Activated CD4-positive, alpha-beta T cell treated with anti-CD3 and anti-CD28 coated beads, Interleukin-2, amount 10 ng/mL, durations not matched to agents 7 days and 5 days (primary cell): Measurements from ENCODE around the gene NAA60. TPM values are rescaled to one million over a fixed set of nuclear protein-coding genes. Genes with fewer than 3 reads are reported as not detected.
"Not testable (repeated sequence)": the region's sequence is repeated elsewhere in the genome, so short reads cannot be mapped to it uniquely, and the experiment has no call there.

Experiments
- CTCF ChIA-PET: fragments of 350-600 bp; sonication (Branson Sonifier 250); formaldehyde crosslinking; loops from one replicate; lab custom pipeline; 2021; ENCODE audit warnings: antibody characterized with exemption; lab: Charles Lee
- POLR2A ChIA-PET: fragments of 350-600 bp; sonication (Branson Sonifier 250); formaldehyde crosslinking; loops from one replicate; lab custom pipeline; 2021; ENCODE audit warnings: antibody characterized with exemption; lab: Charles Lee
- DNase-seq: peaks from one replicate; pipeline ENCODE4 v3.0.0-alpha.2; 2020
- H3K27ac Mint-ChIP-seq: one replicate; pipeline ENCODE4 v1.8.0; 2021; ENCODE audit warnings: mild to moderate bottlenecking, moderate library complexity, mixed read lengths
- H3K27me3 Mint-ChIP-seq: one replicate; pipeline ENCODE4 v1.8.0; 2021; ENCODE audit warnings: mixed read lengths
- H3K36me3 Mint-ChIP-seq: one replicate; pipeline ENCODE4 v1.8.0; 2021; ENCODE audit warnings: low read depth, mixed read lengths
- H3K4me1 Mint-ChIP-seq: one replicate; pipeline ENCODE4 v1.8.0; 2021; ENCODE audit warnings: mixed read lengths
- H3K4me3 Mint-ChIP-seq: one replicate; pipeline ENCODE4 v1.8.0; 2021; ENCODE audit warnings: mild to moderate bottlenecking, moderate library complexity, mixed read lengths
- H3K9me3 Mint-ChIP-seq: one replicate; pipeline ENCODE4 v1.8.0; 2021; ENCODE audit warnings: mixed read lengths
- microRNA-seq: library from miRNA; unstranded; fragments of <30 nt; microRNA quantifications from one replicate; pipeline ENCODE4 v1.2.0, GENCODE V29; 2021; ENCODE audit warnings: borderline microRNAs expressed, borderline replicate concordance
- total RNA-seq, 2 experiments: library from RNA; stranded (reverse); gene quantifications; one replicate each; pipeline ENCODE4 v1.2.3, GENCODE V29; 2021

Gene NAA60
- total RNA-seq, 2 experiments from 2014 or later: 42.6 to 59.1 TPM

DNA sequence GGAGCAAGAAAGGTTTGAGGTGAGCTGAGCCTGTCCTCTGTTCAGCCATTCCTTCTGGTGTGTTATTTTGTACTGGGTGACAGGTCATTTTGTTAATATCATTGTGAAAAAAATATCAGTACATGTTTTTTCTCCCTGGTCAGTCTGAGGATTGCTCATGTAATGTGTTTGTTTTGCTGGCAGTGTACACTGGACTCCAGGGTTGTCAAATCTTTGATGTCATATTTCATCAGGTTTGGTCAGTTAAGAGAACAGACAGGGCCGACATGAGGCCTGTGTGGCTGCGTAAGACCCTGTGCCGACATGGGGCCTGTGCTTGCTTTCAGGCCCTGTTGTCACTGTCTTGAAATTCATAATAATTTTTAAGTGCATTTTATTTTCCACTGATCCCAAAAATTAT is 79.8 kb downstream of the NAA60 start:
- Mint-ChIP-seq H3K27me3 (no peaks in the 10 kb centered on the region), H3K27ac (no peak overlapping the region), H3K4me1 (peaks cover 20% of the 10 kb centered on the region), H3K9me3 (no peaks in the 10 kb centered on the region), H3K4me3 (no peak overlapping the region), H3K36me3 (peaks cover 63% of the 10 kb centered on the region)
- POLR2A ChIA-PET: no interaction called here
- DNase-seq: no peak
- CTCF ChIA-PET: interaction anchor here (0.7 to 1.2 kb wide), 3 partner anchors 9 to 23 kb away, joined by 3 read pairs; no protein-coding TSS in a partner anchor

DNA sequence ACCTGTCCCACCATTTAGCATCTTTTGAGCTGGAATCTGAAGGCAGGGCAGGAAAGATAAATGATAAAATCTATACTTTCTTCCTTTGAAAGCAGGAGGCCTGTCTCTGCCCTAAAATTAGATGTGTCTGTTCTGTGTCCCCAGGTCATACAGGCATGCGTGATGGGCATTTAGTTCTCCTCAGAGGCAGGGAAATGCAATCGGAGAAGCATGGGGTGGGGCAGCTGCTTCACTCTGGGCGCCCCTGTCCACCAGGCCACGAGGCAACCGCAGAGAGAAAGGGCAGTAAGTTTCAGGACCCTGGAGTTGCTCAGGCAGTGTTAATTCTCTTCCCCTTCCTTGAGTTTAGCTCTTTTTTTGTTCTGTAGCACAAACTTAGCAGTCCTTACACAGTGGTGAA is 82.5 kb downstream of the NAA60 start:
- Mint-ChIP-seq H3K9me3 (no peaks in the 10 kb centered on the region), H3K27me3 (no peaks in the 10 kb centered on the region), H3K4me3 (no peak overlapping the region), H3K4me1 (peaks cover 14% of the 10 kb centered on the region), H3K27ac (no peak overlapping the region), H3K36me3 (peaks cover 52% of the 10 kb centered on the region)
- ChIA-PET POLR2A (interaction anchor here (0.6 kb wide), 1 partner anchor 52 kb away, joined by 6 read pairs; no protein-coding TSS in a partner anchor), CTCF (interaction anchor here (1.6 to 1.7 kb wide), 2 partner anchors 12 to 112 kb away, joined by 3 to 7 read pairs; no protein-coding TSS in a partner anchor)
- no peak for DNase-seq

GRCh38 chr16:3527216-3527829 is 83.8 kb downstream of the NAA60 start:
- H3K9me3 Mint-ChIP-seq, H3K4me3 Mint-ChIP-seq, POLR2A ChIA-PET, H3K27me3 Mint-ChIP-seq: not testable (repeated sequence)
- Mint-ChIP-seq H3K4me1 (peaks cover 12% of the 10 kb centered on the region), H3K36me3 (peaks cover 57% of the 10 kb centered on the region), H3K27ac (peak overlapping the region; percentile 21)
- peak; percentile 48 for DNase-seq
- CTCF ChIA-PET: interaction anchor here (0.5 to 1.6 kb wide), 5 partner anchors 8 to 646 kb away, joined by 3 to 7 read pairs (median 4); no protein-coding TSS in a partner anchor

GRCh38 chr16:3528406-3528805 is 84.9 kb downstream of the NAA60 start:
- CTCF ChIA-PET: interaction anchor here (1.2 kb wide), 1 partner anchor 8 kb away, joined by 4 read pairs; no protein-coding TSS in a partner anchor
- Mint-ChIP-seq H3K36me3 (peaks cover 57% of the 10 kb centered on the region), H3K27ac (no peak overlapping the region), H3K27me3 (no peaks in the 10 kb centered on the region), H3K4me1 (peaks cover 12% of the 10 kb centered on the region), H3K9me3 (no peaks in the 10 kb centered on the region), H3K4me3 (no peak overlapping the region)
- DNase-seq: no peak
- POLR2A ChIA-PET: no interaction called here

DNA sequence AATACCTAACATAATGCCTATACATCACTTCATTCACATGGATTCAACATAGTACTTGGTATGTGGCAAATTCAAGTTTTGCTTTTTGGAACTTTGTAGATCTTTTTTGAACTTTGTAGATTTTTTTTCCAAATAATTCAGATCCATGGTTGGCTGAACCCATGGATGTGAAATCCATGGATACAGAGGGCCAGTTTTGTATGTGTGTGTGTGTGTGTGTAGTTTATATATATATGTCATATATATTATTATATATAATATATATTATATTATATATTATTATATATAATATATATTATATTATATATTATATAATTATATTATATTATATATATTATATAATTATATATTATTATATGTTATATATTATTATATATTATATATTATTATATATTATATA is 85.7 kb downstream of the NAA60 start:
- Mint-ChIP-seq H3K4me1 (peaks cover 13% of the 10 kb centered on the region), H3K9me3 (no peaks in the 10 kb centered on the region), H3K4me3 (no peak overlapping the region), H3K36me3 (peaks cover 59% of the 10 kb centered on the region), H3K27me3 (no peaks in the 10 kb centered on the region), H3K27ac (peak overlapping the region; percentile 63)
- POLR2A ChIA-PET: no interaction called here
- CTCF ChIA-PET: no interaction called here
- no peak for DNase-seq

DNA sequence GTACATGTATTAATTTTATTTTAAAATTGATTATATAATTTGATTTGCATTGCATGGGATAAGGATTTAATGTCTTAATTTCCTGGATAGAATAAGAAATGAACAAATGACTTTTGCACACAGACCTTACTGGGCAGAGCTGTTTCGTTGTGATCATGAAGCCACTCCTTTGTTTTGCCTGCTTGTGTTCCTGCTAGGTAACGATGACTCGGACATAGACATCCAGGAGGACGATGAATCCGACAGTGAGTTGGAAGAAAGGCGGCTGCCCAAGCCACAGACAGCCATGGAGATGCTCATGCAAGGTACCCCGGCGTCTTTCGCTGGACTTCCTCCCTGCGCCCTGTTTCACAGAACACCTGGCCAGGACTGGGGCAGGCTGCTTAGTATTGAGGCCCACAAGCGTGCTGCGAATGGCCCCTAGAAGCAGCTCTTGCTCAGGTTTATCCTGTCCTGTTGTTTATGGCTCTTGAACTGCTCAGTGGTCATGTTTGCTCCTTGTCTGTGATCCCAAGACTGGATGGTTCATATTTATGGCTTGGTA is 87.0 kb downstream of the NAA60 start:
- POLR2A ChIA-PET: no interaction called here
- no peak for DNase-seq
- no peaks in the 10 kb centered on the region for H3K9me3 Mint-ChIP-seq
- CTCF ChIA-PET: interaction anchor here (1.2 kb wide), 1 partner anchor 11 kb away, joined by 5 read pairs; no protein-coding TSS in a partner anchor
- H3K27ac Mint-ChIP-seq: peak overlapping the region; percentile 55
- peaks cover 58% of the 10 kb centered on the region for H3K36me3 Mint-ChIP-seq
- no peaks in the 10 kb centered on the region for H3K27me3 Mint-ChIP-seq
- no peak overlapping the region for H3K4me3 Mint-ChIP-seq
- peaks cover 12% of the 10 kb centered on the region for H3K4me1 Mint-ChIP-seq

DNA sequence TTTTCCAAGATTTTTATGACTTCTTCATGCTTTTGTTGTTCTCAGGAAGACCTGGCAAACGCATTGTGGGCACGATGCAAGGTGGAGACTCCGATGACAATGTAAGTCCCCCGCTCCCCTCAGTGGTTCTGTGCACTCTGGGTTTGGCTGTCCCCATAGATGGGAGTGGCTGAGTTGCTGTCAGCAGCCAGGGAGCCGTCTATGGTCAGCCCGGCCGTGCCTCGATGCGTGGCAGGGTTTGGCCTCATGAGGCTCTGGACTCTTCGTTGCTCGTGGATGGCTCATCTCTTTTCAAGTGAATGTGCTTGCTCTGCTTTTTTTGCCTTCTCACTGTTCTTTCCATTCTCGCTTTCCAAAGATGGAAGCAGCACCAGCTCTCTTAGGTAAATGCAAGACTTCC is 89.3 kb downstream of the NAA60 start:
- Mint-ChIP-seq H3K27me3 (no peaks in the 10 kb centered on the region), H3K4me1 (peaks cover 7% of the 10 kb centered on the region), H3K36me3 (peaks cover 63% of the 10 kb centered on the region), H3K27ac (no peak overlapping the region), H3K4me3 (no peak overlapping the region), H3K9me3 (no peaks in the 10 kb centered on the region)
- no peak for DNase-seq
- CTCF ChIA-PET: interaction anchor here (1.0 kb wide), 1 partner anchor 35 kb away, joined by 3 read pairs; no protein-coding TSS in a partner anchor
- POLR2A ChIA-PET: no interaction called here

DNA sequence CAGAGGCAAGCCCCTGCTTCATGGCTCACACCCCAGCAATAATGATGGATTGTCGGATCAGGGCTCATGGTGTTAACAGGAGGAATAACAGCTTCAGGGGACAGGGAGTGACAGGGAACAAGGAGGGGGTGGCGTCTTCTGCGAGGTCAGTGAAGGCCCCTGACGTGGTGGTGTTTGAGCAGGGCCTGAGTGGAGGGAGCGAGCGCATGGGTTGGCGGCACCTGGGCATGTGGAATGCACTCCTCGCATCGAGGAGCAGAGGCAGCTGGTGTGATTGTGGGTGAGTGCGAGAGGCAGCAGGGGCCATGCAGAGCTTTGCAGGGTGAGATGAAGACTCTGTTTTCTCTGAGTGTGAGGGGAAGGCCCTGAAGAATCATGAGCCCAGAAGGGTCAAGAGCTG is 90.6 kb downstream of the NAA60 start:
- Mint-ChIP-seq H3K4me3 (no peak overlapping the region), H3K27me3 (no peaks in the 10 kb centered on the region), H3K9me3 (no peaks in the 10 kb centered on the region), H3K36me3 (peaks cover 55% of the 10 kb centered on the region), H3K27ac (peak overlapping the region; percentile 25), H3K4me1 (peaks cover 2% of the 10 kb centered on the region)
- no peak for DNase-seq
- POLR2A ChIA-PET: no interaction called here
- CTCF ChIA-PET: no interaction called here

DNA sequence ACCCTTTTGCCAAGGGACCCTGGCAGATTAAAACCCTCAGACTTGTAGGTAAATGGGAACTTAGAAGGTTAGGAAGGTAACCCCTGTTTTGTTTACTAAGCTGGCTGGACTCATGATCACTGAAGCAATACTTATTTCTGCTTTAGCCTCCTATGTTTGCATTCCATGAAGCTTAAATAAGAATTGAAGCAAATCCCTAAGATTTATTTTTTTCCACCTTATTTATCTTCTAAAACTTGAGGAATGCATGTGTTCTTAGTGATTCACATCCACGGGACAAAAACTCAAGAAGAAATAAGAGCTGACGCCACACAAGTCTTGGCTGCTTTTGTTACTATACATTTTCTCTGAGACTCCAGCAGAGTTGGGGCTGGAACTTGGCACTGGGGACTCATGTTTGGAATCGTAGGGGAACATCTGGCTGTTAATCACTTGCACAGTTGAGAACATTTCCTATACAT is 92.8 kb downstream of the NAA60 start:
- H3K4me3 Mint-ChIP-seq: no peak overlapping the region
- POLR2A ChIA-PET: no interaction called here
- no peaks in the 10 kb centered on the region for H3K9me3 Mint-ChIP-seq
- peaks cover 2% of the 10 kb centered on the region for H3K4me1 Mint-ChIP-seq
- no peak for DNase-seq
- H3K36me3 Mint-ChIP-seq: peaks cover 63% of the 10 kb centered on the region
- no peaks in the 10 kb centered on the region for H3K27me3 Mint-ChIP-seq
- CTCF ChIA-PET: interaction anchor here (1.2 to 1.7 kb wide), 2 partner anchors 8 to 11 kb away, joined by 4 to 5 read pairs; no protein-coding TSS in a partner anchor
- peak overlapping the region; percentile 62 for H3K27ac Mint-ChIP-seq

Small RNA genes lying within 50 kb of the gene (microRNA-seq; reads per million reads assigned to microRNA genes)
- gene MIR6126: not detected

Other genes starting within 250 kb of the NAA60 start
- 10 to 100 TPM; 11.7 to 12.1 TPM for gene ZNF200, start 208.5 kb upstream of the NAA60 start, total RNA-seq
- gene MEFV, start 187.0 kb upstream of the NAA60 start, total RNA-seq: under 1 TPM in 1 of 2 experiments, not detected in 1; 0.10 TPM
- gene ZNF263, start 160.2 kb upstream of the NAA60 start, total RNA-seq: 10 to 100 TPM; 25.7 to 25.9 TPM
- 1 to 10 TPM; 3.6 to 5.1 TPM for gene TIGD7, start 138.2 kb upstream of the NAA60 start, total RNA-seq
- 10 to 100 TPM; 42.7 to 43.8 TPM for gene ZNF75A, start 138.2 kb upstream of the NAA60 start, total RNA-seq
- not detected for gene OR2C1, start 87.8 kb upstream of the NAA60 start, total RNA-seq
- 10 to 100 TPM; 19.5 to 21.4 TPM for gene ZSCAN32, start 42.7 kb upstream of the NAA60 start, total RNA-seq
- 10 to 100 TPM; 11.4 to 12.7 TPM for gene ZNF174, start 42.5 kb upstream of the NAA60 start, total RNA-seq
- gene ZNF597, start 176 bp upstream of the NAA60 start, total RNA-seq: 1 to 10 TPM; 2.5 to 2.7 TPM
- not detected for gene C16orf90, start 51.8 kb downstream of the NAA60 start, total RNA-seq
- 10 to 100 TPM; 39.0 to 43.2 TPM for gene CLUAP1, start 57.3 kb downstream of the NAA60 start, total RNA-seq
- gene NLRC3, start 133.7 kb downstream of the NAA60 start, total RNA-seq: 10 to 100 TPM; 80.7 to 98.7 TPM
- 10 to 100 TPM; 13.2 to 13.8 TPM for gene SLX4, start 167.9 kb downstream of the NAA60 start, total RNA-seq
- 10 to 100 TPM; 39.7 to 44.2 TPM for gene DNASE1, start 211.0 kb downstream of the NAA60 start, total RNA-seq